Erythroblast (primary cell): ENCODE data around the gene SLC6A11.

Source experiments
- DNase-seq, 2 experiments: peaks; one replicate each; lab custom pipeline; 2025; lab: John Stamatoyannopoulos, UW
- GATA1 ChIP-seq: IDR thresholded peaks from 2 replicates; pipeline ENCODE4 v1.6.1; 2011; ENCODE audit warnings: low read depth, mild to moderate bottlenecking, control low read depth, low read length, moderate library complexity
- POLR2A ChIP-seq: IDR thresholded peaks from 2 replicates; pipeline ENCODE4 v1.6.1; 2011; ENCODE audit warnings: mild to moderate bottlenecking, low read length

SLC6A11 gene

DNA sequence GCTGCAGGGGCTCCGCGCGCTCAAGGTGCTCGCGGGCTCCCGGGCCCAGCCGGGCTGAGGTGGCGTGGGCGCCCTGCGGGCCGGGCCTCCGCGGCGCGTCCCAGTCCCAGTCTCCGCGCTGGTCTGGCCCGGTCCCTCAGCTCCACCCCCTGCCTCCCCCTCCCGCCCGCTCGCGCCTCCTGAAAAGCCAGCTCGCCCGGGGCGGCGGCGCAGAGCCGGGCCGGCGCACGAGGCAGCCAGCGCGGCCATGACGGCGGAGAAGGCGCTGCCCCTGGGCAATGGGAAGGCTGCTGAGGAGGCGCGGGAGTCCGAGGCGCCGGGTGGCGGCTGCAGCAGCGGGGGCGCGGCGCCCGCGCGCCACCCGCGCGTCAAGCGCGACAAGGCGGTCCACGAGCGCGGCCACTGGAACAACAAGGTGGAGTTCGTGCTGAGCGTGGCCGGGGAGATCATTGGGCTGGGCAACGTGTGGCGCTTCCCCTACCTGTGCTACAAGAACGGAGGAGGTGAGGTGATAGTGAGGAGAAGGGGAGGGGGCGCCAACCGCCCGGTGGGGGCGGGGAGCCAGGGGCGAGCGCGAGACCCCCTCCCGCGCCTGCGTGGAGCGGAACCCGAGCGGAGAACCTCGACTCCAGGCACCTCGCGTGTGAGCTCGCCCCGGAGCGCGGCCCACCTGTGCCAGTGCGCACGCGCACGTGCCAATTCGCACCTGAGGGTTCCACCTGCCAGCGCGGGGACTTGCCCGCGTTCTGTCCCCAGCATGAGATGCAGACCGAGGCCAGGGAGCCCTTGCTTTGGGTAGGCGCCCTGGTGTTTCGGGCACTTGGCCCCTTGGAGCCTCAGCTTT, at the start of gene SLC6A11:
TSS of gene SLC6A11 (plus strand) at position 210 of the 844 bp plus-strand sequence. CDS start at position 248, 38 bp downstream.
- no peak for DNase-seq
- no peak for TF ChIP-seq GATA1
- no peak for TF ChIP-seq POLR2A

DNA sequence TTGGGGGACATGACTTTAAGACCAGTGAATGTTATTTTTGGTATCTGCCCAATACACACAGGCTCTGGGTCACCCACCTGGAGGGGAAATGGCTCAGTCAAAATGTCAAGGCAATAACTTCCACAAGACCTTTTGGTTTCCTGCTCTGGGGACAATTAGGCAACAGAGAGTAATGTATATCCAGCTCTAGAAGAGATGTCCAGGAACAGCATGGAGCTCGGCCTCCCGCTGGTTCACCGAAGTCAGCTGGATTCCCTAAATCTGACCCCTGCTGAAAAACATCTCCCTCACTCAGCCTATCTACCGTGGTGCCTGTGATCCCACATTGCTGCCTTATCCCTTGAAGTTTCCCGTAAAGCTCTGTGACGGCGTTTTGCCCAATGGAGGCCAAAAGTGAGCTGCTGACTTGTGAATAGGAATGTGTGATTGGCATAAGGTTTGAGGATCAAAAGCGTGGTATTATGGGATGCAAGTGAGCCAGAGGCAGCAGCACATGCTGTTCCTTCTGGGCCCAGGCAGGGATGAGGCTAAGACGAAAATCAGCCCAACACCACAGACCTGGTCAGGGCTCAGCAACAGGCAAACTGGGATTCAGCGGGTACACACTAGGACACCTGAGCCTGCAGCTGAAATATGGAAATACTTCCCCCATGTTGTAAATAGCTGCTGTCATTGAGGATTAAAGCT, 47.2 kb upstream of the SLC6A11 start:
- TF ChIP-seq POLR2A (no peak), GATA1 (no peak)
- no peak for DNase-seq

- no peak for DNase-seq
- no peak for TF ChIP-seq GATA1
- no peak for TF ChIP-seq POLR2A
Observed at GRCh38 chr3:10770547-10770946, 45.5 kb upstream of the SLC6A11 start.

- TF ChIP-seq POLR2A, result no peak
- no peak for TF ChIP-seq GATA1
- no peak for DNase-seq
Observed at GRCh38 chr3:10770981-10771380, 45.0 kb upstream of the SLC6A11 start.

DNA sequence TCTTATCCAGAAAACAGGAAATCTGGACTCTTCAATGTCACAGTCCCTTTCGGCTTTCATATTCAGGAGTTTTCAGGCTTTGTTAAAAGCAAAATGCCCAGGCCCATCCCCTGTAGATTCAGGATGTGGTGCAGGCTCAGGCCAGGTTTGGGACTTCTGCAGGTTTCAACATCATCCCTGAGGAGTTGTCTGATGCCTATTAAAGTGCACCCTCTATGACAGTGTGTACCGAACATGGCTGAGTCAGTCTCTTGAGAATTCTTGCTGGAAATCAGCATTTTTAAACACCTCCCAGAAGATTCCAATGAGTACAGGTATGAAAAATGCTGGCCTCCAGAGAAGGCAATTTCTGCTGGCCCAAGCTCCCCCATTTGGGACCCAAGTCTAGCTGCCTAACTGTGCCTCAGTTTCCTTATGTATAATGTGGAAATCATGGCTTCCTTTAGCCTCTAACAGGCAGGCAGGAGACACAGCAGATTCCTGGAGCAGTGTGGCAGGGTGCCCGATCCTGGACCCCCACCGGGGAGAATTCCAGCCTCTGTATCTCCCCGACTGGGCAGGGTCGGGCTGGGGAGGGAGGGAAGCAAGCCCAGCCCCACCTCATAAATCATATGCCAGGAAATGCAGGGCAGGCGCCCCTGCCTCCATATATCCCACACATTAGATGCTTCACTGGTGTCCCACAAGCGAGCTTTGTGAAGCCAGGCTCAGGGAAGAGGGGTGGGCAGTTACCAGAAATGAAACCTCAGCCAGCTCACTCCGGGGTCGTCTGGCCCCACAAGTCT, 44.4 kb upstream of the SLC6A11 start:
- TF ChIP-seq GATA1 (no peak), POLR2A (no peak)
- DNase-seq, result no peak

DNA sequence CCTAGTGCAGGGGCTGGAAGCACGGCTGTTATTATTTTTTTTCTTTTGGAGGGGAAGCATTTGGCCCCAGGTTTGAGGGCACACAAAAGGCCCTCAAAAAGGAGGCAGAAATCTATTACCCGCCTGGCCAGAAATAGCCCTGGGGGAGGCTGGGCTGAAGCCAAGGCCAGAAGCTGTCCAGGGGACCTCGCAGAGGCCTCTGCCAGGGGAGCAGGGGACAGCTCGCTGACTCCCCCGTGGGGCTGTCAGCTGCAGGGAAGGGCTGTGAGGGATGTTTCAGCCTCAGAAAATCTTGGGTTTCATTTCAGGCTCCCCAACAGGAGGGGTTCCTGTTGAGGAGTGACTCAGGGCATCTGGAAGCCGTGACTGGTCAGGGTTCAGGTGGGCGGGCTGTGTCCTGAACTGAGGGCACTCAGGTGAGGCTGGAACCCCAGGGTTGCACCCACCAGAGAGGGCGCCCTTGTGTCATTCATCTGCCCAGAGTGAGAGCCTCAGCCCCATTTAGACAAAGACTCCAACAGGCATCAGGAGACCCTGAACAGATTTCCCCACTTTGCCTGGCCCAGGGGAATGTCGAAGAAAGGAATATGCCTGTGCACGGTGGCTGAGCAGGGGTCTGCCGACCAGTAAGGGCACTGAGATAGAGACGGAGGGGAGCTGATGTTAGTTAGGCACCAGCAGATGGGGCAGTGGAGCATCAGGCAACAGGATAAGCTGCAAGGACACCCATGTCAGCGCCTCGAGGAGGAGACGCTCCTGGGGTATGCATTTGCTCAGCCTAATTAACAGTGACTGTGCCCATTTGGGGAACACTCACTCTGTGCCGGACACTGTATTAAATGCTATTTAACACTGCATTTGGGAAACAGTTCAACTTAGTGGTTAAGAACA, 43.5 kb upstream of the SLC6A11 start:
- DNase-seq, result no peak
- TF ChIP-seq POLR2A, result no peak
- no peak for TF ChIP-seq GATA1

DNA sequence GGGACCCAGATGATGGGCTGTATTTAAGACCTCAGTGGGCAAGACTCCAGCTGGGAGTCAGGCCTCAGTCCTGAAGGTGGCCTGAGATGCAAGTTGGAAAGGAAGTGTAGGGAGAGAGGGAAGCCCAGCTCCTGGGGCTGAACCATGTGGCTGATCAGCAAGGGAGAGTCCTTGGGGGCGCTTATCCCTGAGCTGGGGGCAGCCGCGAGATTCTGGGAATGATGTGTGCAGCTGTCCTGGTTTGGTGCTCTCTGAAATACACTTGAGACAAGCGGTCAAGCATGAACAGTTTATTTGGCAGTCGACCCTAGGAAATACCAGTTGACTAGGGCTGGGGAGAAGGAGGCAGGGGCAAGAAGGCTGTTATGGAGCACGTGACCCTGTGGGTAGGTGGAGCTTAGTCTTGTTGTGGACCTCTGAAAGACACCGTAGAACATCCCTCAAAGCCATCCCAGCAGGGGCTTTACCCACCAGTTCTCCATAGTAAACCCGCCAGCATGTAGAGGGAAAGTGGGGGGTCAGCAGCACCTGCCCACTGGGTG, 41.8 kb upstream of the SLC6A11 start:
- DNase-seq, result no peak
- TF ChIP-seq POLR2A (no peak), GATA1 (no peak)

DNA sequence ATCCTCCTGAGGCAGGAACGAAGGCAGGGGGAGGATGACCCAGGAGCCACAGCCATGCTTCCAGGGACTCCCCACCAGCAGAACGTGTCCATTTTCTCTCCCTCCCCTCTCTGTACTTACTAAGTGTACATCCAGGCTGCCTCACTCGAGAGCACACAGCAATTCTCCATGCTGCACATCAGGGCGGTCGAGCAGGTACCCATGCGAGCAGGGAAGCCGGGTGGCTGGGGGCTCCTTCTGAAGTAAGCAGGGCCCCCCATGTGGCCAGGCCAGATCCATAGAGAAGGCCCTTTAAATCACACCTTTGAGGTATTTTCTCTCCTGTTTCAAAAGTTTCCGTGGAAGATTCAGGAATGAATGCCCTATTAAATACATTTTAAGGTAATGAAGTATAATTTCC, 41.2 kb upstream of the SLC6A11 start:
- TF ChIP-seq POLR2A (no peak), GATA1 (no peak)
- DNase-seq, result no peak

DNA sequence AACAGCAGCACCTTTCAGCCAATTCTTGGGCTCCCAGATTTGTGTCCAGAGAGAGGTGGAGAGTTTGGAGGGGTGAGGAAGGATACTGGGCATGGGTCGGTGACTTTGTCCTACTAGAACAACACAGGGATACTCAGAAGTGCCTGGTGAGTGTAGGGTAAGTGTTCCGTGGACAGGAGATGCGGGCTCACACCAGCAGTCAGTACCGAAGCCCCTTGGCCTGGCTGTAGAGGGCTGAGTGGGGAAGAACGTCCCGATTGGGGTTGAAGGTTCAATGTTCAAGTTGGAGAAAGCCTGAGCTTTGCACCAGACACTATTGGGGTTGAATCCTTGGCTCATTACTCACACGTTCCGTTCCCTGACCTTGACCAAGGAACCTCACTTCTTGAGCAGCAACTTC, 40.8 kb upstream of the SLC6A11 start:
- DNase-seq, result no peak
- no peak for TF ChIP-seq GATA1
- no peak for TF ChIP-seq POLR2A

DNA sequence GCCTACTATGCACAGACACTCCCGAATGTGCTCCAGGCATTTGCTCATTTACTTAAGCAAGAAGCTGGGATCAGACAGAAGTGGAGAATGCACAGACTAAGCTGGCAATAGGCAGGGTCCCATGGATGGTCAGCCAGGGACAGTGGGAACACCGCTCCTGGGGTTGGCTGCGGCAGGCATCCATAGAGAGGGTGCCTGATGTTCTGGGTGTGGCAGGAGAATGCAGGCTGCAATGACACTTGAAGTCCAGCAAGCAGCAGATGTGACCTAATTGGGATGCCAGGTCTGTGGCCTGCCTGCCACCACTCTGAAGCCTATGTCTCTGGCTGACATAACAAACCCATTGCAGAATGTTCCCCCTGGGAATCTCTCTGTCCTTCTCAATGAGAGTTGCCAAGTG, 40.2 kb upstream of the SLC6A11 start:
- no peak for DNase-seq

GRCh38 chr3:10777627-10778026, 38.4 kb upstream of the SLC6A11 start:
- no peak for TF ChIP-seq POLR2A
- TF ChIP-seq GATA1, result no peak
- DNase-seq, result no peak

More for the DNA sequence above, 40.2 kb upstream of the SLC6A11 start:
- TF ChIP-seq GATA1 (no peak), POLR2A (no peak)

DNA sequence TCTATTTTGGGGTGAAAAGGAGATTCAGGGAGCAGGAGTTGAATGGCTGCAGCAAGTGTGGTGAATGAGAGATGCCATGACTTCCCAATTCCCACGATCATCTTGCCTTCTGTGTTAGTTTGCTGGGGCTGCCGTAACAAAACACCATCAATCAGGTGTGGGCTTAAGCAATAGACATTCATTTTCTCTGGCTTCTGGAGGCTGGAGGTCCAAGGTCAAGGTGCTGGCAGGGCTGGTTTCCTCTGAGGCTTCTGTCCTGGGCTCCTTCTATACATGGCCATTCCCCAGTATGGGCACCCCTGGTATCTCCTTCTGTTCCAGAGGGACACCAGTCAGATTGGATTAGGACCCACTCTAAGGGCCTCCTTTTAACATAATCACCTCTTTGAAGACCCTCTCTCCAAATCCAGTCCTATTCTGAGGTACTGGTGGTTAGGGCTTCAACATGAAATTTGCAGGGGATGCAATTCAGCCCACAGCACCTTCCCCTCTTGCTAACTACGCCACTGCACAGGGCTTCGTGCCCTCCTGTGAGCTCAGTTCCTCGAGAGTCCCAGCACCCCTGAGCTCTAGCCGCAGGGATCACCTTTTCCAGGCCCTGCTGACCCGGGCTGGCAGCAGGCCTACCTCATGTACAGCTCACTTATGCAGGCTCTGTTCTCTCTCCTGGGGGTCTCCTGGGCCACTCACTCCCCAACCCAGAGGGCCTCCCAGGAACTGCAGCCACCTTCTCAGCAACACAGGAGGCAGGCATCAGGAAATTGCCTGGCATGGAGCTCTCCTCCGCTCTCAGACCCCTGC, 37.3 kb upstream of the SLC6A11 start:
- no peak for DNase-seq
- no peak for TF ChIP-seq POLR2A
- no peak for TF ChIP-seq GATA1
